Endothelial cell of umbilical vein (primary cell): ENCODE measurements around the gene SUSD6.

Experiments used
- CTCF ChIP-seq, 2 donors: IDR thresholded peaks; 1 replicate in 1 of 2; 2 replicates in 1 of 2; pipeline ENCODE4 v1.5.1; 2011; ENCODE audit warnings: low read length in 2 of 2, mild to moderate bottlenecking in 2 of 2, moderate library complexity in 2 of 2, control low read depth in 1 of 2, inconsistent platforms in 1 of 2, low read depth in 1 of 2; ENCODE audit not compliant: insufficient read depth in 1 of 2; ENCODE audit errors: extremely low read depth in 1 of 2
- JUN ChIP-seq: IDR thresholded peaks from 2 replicates; pipeline ENCODE4 v1.6.1; 2011; ENCODE audit warnings: borderline replicate concordance, low read depth; ENCODE audit not compliant: insufficient read length, insufficient read depth
- POLR2AphosphoS5 ChIP-seq: IDR thresholded peaks from 2 replicates; pipeline ENCODE4 v1.6.1; 2012; ENCODE audit warnings: low read depth, mild to moderate bottlenecking, control low read depth, low read length, moderate library complexity; ENCODE audit not compliant: insufficient read depth

GRCh38 chr14:69632164-69632563 lies 20.8 kb downstream of the SUSD6 start:
- TF ChIP-seq POLR2AphosphoS5: no peak
- no peak for TF ChIP-seq JUN
- TF ChIP-seq CTCF (IDR thresholded peaks at IDR 0.05; ENCODE audit: extremely low read depth in 1 of 2, insufficient read depth in 1 of 2, low read depth in 1 of 2, low read length in 2 of 2): no peak
